Esophagus (tissue), 2 donors: ENCODE data around the gene COTL1. TPM values are rescaled to one million over a fixed set of nuclear protein-coding genes. Genes with fewer than 3 reads are reported as not detected.
"Not testable (repeated sequence)": the region's sequence is repeated elsewhere in the genome, so short reads cannot be mapped to it uniquely, and the experiment has no call there.

ENCODE experiments used
- H3K27ac ChIP-seq, 2 donors: one replicate each; pipeline ENCODE4 v1.5.1; 2013; ENCODE audit warnings: low read depth in 2 of 2, mild to moderate bottlenecking in 2 of 2, inconsistent platforms in 1 of 2, low read length in 1 of 2, moderate library complexity in 1 of 2
- H3K27me3 ChIP-seq, 2 donors: one replicate each; pipeline ENCODE4 v1.6.1; 2013; ENCODE audit warnings: low read length in 2 of 2, control low read depth in 1 of 2, mild to moderate bottlenecking in 1 of 2; ENCODE audit not compliant: insufficient read depth in 2 of 2, control insufficient read depth in 1 of 2
- H3K36me3 ChIP-seq, 2 donors: one replicate each; pipeline ENCODE4 v1.6.1; 2013; ENCODE audit warnings: low read length in 1 of 2; ENCODE audit not compliant: control insufficient read depth in 2 of 2, insufficient read depth in 2 of 2
- H3K4me1 ChIP-seq, 2 donors: one replicate each; pipeline ENCODE4 v1.6.1; 2013; ENCODE audit warnings: low read length in 1 of 2; ENCODE audit not compliant: control insufficient read depth in 2 of 2, insufficient read depth in 2 of 2
- H3K4me3 ChIP-seq, 2 donors: one replicate each; pipeline ENCODE4 v1.5.1; 2013; ENCODE audit warnings: low read length in 2 of 2, mild to moderate bottlenecking in 2 of 2, low read depth in 1 of 2, moderate library complexity in 1 of 2
- H3K9me3 ChIP-seq, 2 donors: one replicate each; pipeline ENCODE4 v1.6.1; 2013; ENCODE audit warnings: mild to moderate bottlenecking in 2 of 2, low read depth in 1 of 2, low read length in 1 of 2, moderate library complexity in 1 of 2; ENCODE audit not compliant: control insufficient read depth in 2 of 2, insufficient read depth in 1 of 2
- WGBS, 2 donors: extraction: QIAGEN DNeasy Blood & Tissue Kit; methylation state at CpG; one replicate each; pipeline ENCODE4 v1.1.7; 2013; 5-methylcytosine and 5-hydroxymethylcytosine counted together
- polyA plus RNA-seq, 2 donors: library from polyadenylated mRNA; stranded (reverse); fragments of 200-250 nt; gene quantifications; one replicate each; pipeline ENCODE4 v1.2.3, GENCODE V29; 2013
- donor health status: healthy with polysubstance abuse.
- donor health status: Bipolar disorder and iron deficiency.

COTL1 gene
- polyA plus RNA-seq, 2 donors, result 7.2 to 16.6 TPM

- not testable (repeated sequence) for H3K4me1 ChIP-seq, H3K36me3 ChIP-seq, H3K4me3 ChIP-seq, H3K9me3 ChIP-seq, H3K27ac ChIP-seq, H3K27me3 ChIP-seq
- 90 to 91% methylated on average over 7 of the region's 7 CpGs for WGBS, 2 donors
Observed at GRCh38 chr16:84632862-84633261, 15.0 kb upstream of the COTL1 start.

- 87% methylated on average over 6 of the region's 6 CpGs for WGBS, 2 donors
- H3K4me1 ChIP-seq, result peaks cover under 1 to 3% of the 10 kb centered on the region in 2 donors
- no peaks in the 10 kb centered on the region for H3K9me3 ChIP-seq
- H3K27ac ChIP-seq, result no peak overlapping the region
- H3K27me3 ChIP-seq, result no peaks in the 10 kb centered on the region
- no peak overlapping the region for H3K4me3 ChIP-seq
- no peaks in the 10 kb centered on the region for H3K36me3 ChIP-seq
Observed at GRCh38 chr16:84631886-84632285, 14.0 kb upstream of the COTL1 start.

- no peak overlapping the region for H3K27ac ChIP-seq
- WGBS, 2 donors, result 79 to 84% methylated on average over 4 of the region's 4 CpGs
- H3K27me3 ChIP-seq, result no peaks in the 10 kb centered on the region
- H3K36me3 ChIP-seq, result no peaks in the 10 kb centered on the region
- no peak overlapping the region for H3K4me3 ChIP-seq
- H3K9me3 ChIP-seq, result no peaks in the 10 kb centered on the region
- peaks cover 0 to 3% of the 10 kb centered on the region in 2 donors for H3K4me1 ChIP-seq
Observed at GRCh38 chr16:84631153-84631466, 13.2 kb upstream of the COTL1 start.

- H3K4me3 ChIP-seq, result no peak overlapping the region
- 89% methylated on average over 16 of the region's 16 CpGs for WGBS, 2 donors
- H3K4me1 ChIP-seq, result peaks cover 0 to 3% of the 10 kb centered on the region in 2 donors
- H3K36me3 ChIP-seq, result no peaks in the 10 kb centered on the region
- H3K27me3 ChIP-seq, result no peaks in the 10 kb centered on the region
- H3K9me3 ChIP-seq, result no peaks in the 10 kb centered on the region
- no peak overlapping the region for H3K27ac ChIP-seq
Observed at GRCh38 chr16:84630446-84631152, 12.7 kb upstream of the COTL1 start.

GRCh38 chr16:84630009-84630408 lies 12.1 kb upstream of the COTL1 start:
- no peak overlapping the region for H3K27ac ChIP-seq
- H3K4me1 ChIP-seq, result peaks cover 0 to under 1% of the 10 kb centered on the region in 2 donors
- H3K27me3 ChIP-seq, result no peaks in the 10 kb centered on the region
- H3K4me3 ChIP-seq, result no peak overlapping the region
- no peaks in the 10 kb centered on the region for H3K9me3 ChIP-seq
- WGBS, 2 donors, result 93 to 94% methylated on average over 5 of the region's 5 CpGs
- H3K36me3 ChIP-seq, result no peaks in the 10 kb centered on the region

- Histone ChIP-seq H3K9me3 (no peaks in the 10 kb centered on the region), H3K4me1 (no peaks in the 10 kb centered on the region), H3K27ac (no peak overlapping the region), H3K27me3 (no peaks in the 10 kb centered on the region), H3K4me3 (no peak overlapping the region), H3K36me3 (no peaks in the 10 kb centered on the region)
- 80 to 88% methylated on average over 10 of the region's 10 CpGs for WGBS, 2 donors
Observed at GRCh38 chr16:84629580-84629979, 11.7 kb upstream of the COTL1 start.

GRCh38 chr16:84628226-84628731 lies 10.4 kb upstream of the COTL1 start:
- WGBS, 2 donors, result 69% methylated on average over 7 of the region's 7 CpGs
- Histone ChIP-seq H3K4me1 (no peaks in the 10 kb centered on the region), H3K4me3 (no peak overlapping the region)

GRCh38 chr16:84625556-84625955 lies 7.7 kb upstream of the COTL1 start:
- Histone ChIP-seq H3K4me3 (no peak overlapping the region), H3K36me3 (no peaks in the 10 kb centered on the region), H3K9me3 (no peaks in the 10 kb centered on the region), H3K27ac (no peak overlapping the region), H3K4me1 (no peaks in the 10 kb centered on the region), H3K27me3 (no peaks in the 10 kb centered on the region)
- 84 to 90% methylated on average over 6 of the region's 6 CpGs for WGBS, 2 donors

More at GRCh38 chr16:84628226-84628731, 10.4 kb upstream of the COTL1 start:
- H3K9me3 ChIP-seq, result no peaks in the 10 kb centered on the region
- H3K27me3 ChIP-seq, result no peaks in the 10 kb centered on the region
- no peak overlapping the region for H3K27ac ChIP-seq
- H3K36me3 ChIP-seq, result no peaks in the 10 kb centered on the region

GRCh38 chr16:84620913-84621312 lies 3.0 kb upstream of the COTL1 start:
- H3K27ac ChIP-seq, H3K36me3 ChIP-seq, H3K27me3 ChIP-seq, H3K9me3 ChIP-seq, H3K4me3 ChIP-seq, H3K4me1 ChIP-seq: not testable (repeated sequence)
- 81 to 83% methylated on average over 10 of the region's 10 CpGs for WGBS, 2 donors
